GM12892 (cell line): ENCODE measurements around the gene ZMYND19.

Experiments
- POLR2A ChIP-seq: IDR thresholded peaks from 2 replicates; pipeline ENCODE4 v1.6.1; 2011; ENCODE audit warnings: low read depth, low read length, control low read depth
- POLR2AphosphoS5 ChIP-seq: IDR thresholded peaks from 2 replicates; pipeline ENCODE4 v1.6.1; 2011; ENCODE audit warnings: low read depth, low read length, control low read depth
- TAF1 ChIP-seq: IDR thresholded peaks from 2 replicates; pipeline ENCODE4 v1.6.1; 2011; ENCODE audit warnings: low read depth, mild to moderate bottlenecking, control low read depth, low read length, borderline replicate concordance

GRCh38 chr9:137592767-137593166, 2.5 kb upstream of the ZMYND19 start:
- TF ChIP-seq POLR2A: no peak
- TF ChIP-seq TAF1: no peak
- TF ChIP-seq POLR2AphosphoS5: no peak
